Measurements from ENCODE around the gene HAUS6. TPM values are rescaled to one million over a fixed set of nuclear protein-coding genes. Genes with fewer than 3 reads are reported as not detected.
"Not testable (repeated sequence)": the region's sequence is repeated elsewhere in the genome, so short reads cannot be mapped to it uniquely, and the experiment has no call there.

Gene HAUS6
- total and polyA plus RNA-seq, 3 donors from 2014 or later: 21.9 to 35.7 (median 30.4) TPM

GRCh38 chr9:19102181-19102630 is 498 bp downstream of the HAUS6 start:
- H3K4me1 ChIP-seq: peaks cover 9% of the 10 kb centered on the region
- H3K36me3 ChIP-seq (ENCODE audit: low read depth, missing control alignments): no peaks in the 10 kb centered on the region
- no peaks in the 10 kb centered on the region for H3K27me3 ChIP-seq
- H3K27ac ChIP-seq: peak overlapping the region; percentile 66 to 76
- no peak for TF ChIP-seq CTCF (IDR thresholded peaks at IDR 0.05)
- no peak for TF ChIP-seq POLR2A (IDR thresholded peaks at IDR 0.05)
- peak overlapping the region; percentile 81 to 83 for H3K4me3 ChIP-seq
- intact Hi-C loops (cut with DNase I; ENCODE audit: low total_unique reads): no loop called here
- no peaks in the 10 kb centered on the region for H3K9me3 ChIP-seq
- 1 to 4% methylated on average over 11 to 21 of the region's 21 CpGs for WGBS, 2 donors
- no peak for DNase-seq

DNA sequence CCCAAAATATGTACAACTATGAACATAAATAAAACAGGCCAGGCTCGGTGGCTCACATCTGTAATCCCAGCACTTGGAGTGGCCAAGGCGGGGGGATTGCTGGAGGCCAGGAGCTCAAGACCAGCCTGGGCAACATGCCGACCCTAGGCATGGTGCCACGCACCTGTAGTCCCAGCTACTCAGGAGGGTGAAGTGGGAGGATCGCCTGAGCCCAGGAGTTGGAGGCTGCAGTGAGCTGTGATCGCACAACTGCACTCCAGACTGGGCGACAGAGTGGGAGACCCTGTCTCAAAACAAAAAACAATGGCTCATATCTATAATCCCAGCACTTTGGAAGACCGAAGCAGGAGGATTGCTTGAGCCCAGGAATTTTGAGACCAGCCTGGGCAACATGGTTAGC is 1.5 kb downstream of the HAUS6 start:
- DNase-seq: no peak
- Histone ChIP-seq H3K9me3 (no peaks in the 10 kb centered on the region), H3K27ac (no peak overlapping the region), H3K36me3 (ENCODE audit: low read depth, missing control alignments) (no peaks in the 10 kb centered on the region), H3K4me1 (peaks cover 9% of the 10 kb centered on the region), H3K4me3 (no peak overlapping the region), H3K27me3 (no peaks in the 10 kb centered on the region)
- WGBS, 2 donors: 67 to 78% methylated on average over 5 to 8 of the region's 8 CpGs
- intact Hi-C loops (cut with DNase I; ENCODE audit: low total_unique reads): no loop called here
- TF ChIP-seq CTCF (IDR thresholded peaks at IDR 0.05) (no peak), POLR2A (IDR thresholded peaks at IDR 0.05) (no peak)

GRCh38 chr9:19097431-19097830 is 5.3 kb downstream of the HAUS6 start:
- DNase-seq; H3K27ac ChIP-seq; intact Hi-C loops (cut with DNase I; ENCODE audit: low total_unique reads): not testable (repeated sequence)

GRCh38 chr9:19087106-19088000 is 15.4 kb downstream of the HAUS6 start:
- intact Hi-C loops (cut with DNase I; ENCODE audit: low total_unique reads): no loop called here

More at GRCh38 chr9:19097431-19097830, 5.3 kb downstream of the HAUS6 start:
- not testable (repeated sequence) for H3K36me3 ChIP-seq (ENCODE audit: low read depth, missing control alignments); H3K4me1 ChIP-seq; H3K9me3 ChIP-seq; H3K27me3 ChIP-seq; H3K4me3 ChIP-seq

GRCh38 chr9:19085295-19085694 is 17.4 kb downstream of the HAUS6 start:
- H3K4me1 ChIP-seq: no peaks in the 10 kb centered on the region
- TF ChIP-seq CTCF (IDR thresholded peaks at IDR 0.05) (peak in 1 of 3 experiments; percentile 41), POLR2A (IDR thresholded peaks at IDR 0.05) (no peak)
- H3K27ac ChIP-seq: no peak overlapping the region
- H3K36me3 ChIP-seq (ENCODE audit: low read depth, missing control alignments): no peaks in the 10 kb centered on the region
- no peak overlapping the region for H3K4me3 ChIP-seq
- WGBS, 2 donors: 71 to 77% methylated on average over 2 of the region's 2 CpGs
- no peaks in the 10 kb centered on the region for H3K9me3 ChIP-seq
- H3K27me3 ChIP-seq: no peaks in the 10 kb centered on the region
- intact Hi-C loops (cut with DNase I; ENCODE audit: low total_unique reads): no loop called here
- no peak for DNase-seq

More at GRCh38 chr9:19087106-19088000, 15.4 kb downstream of the HAUS6 start:
- H3K9me3 ChIP-seq: no peaks in the 10 kb centered on the region
- DNase-seq: peak; percentile 67
- H3K27ac ChIP-seq: no peak overlapping the region
- H3K4me1 ChIP-seq: no peaks in the 10 kb centered on the region
- 77 to 81% methylated on average over 6 of the region's 6 CpGs for WGBS, 2 donors
- H3K36me3 ChIP-seq (ENCODE audit: low read depth, missing control alignments): no peaks in the 10 kb centered on the region
- TF ChIP-seq CTCF (IDR thresholded peaks at IDR 0.05) (no peak), POLR2A (IDR thresholded peaks at IDR 0.05) (no peak)
- no peak overlapping the region for H3K4me3 ChIP-seq
- H3K27me3 ChIP-seq: no peaks in the 10 kb centered on the region

Data from testis (tissue), 3 donors.